Measurements from ENCODE around the gene GPR108.
"Not testable (repeated sequence)": the region's sequence is repeated elsewhere in the genome, so short reads cannot be mapped to it uniquely, and the experiment has no call there.

Gene GPR108

DNA sequence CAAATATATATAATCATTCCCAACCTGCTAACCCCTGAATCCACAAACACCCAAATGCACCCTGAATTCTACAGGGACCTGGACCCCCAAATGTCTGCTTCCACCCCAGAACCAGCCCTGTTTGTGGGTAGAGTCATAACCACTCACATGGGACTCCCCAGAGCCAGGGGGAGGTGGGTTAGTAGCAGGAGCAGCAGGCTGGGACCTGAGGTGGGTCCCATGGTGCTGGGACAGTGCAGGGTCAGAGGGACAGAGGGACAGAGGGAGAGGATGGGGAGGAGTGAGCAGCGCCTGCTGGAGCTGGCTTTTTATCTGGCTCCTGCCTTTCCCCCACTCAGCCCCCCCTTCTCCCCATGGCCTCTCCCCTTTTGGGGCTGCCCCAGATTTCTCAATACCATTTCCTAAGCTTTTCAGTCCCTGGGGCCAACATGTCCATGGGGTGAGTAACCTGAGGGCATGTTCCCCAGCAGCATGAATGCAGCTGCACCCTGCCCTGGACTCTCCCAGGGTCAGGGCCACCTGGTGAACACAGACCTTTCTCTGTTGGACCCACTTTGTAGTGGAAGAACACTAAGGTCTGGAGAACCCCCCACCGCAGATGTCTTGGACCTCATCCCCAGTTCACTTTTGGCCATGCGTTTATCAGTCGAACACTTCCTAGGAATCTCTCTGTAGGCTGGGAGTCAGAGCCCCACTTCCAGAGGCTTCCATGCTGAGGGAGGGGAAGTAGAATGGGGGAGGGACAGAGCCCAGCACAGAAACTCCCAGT is 16.8 kb downstream of the GPR108 start, which contains the start of gene C3:
Gene C3 (minus strand): TSS at position 282 of the 769 bp plus-strand sequence. CDS start 61 bp downstream, at position 221.
- DNase-seq (ENCODE audit: low read depth in 2 of 2): no peak

DNA sequence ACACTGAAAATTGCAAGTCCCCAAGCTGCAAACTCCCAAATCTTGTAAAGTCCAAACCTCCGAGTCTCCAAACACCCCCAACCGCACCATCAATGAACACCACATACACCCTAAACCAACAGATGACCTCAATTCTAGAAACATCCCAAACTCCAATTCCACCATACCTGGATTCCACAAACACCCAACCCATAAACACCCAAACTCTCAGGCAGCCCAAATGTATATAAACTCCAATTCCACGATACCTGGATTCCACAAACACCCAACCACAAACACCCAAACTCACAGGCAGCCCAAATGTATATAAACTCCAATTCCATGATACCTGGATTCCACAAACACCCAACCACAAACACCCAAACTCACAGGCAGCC is 17.4 kb downstream of the GPR108 start:
- DNase-seq (ENCODE audit: low read depth in 2 of 2): no peak

DNA sequence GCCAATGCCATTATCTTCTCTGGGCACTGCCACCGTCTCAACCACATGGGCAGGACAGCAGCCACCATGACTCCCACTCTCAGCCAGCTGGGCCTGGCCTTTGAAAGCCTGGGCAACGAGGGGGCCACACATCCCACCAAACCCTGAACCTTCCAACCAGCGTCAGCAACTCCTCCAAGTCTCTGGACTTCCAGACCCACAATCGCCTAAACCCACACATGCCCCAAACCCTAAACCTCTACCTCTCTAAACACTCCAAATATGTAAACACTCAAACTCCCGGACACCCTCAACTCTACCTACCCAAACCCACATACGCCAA is 17.9 kb downstream of the GPR108 start:
- DNase-seq (ENCODE audit: low read depth in 2 of 2): no peak

DNA sequence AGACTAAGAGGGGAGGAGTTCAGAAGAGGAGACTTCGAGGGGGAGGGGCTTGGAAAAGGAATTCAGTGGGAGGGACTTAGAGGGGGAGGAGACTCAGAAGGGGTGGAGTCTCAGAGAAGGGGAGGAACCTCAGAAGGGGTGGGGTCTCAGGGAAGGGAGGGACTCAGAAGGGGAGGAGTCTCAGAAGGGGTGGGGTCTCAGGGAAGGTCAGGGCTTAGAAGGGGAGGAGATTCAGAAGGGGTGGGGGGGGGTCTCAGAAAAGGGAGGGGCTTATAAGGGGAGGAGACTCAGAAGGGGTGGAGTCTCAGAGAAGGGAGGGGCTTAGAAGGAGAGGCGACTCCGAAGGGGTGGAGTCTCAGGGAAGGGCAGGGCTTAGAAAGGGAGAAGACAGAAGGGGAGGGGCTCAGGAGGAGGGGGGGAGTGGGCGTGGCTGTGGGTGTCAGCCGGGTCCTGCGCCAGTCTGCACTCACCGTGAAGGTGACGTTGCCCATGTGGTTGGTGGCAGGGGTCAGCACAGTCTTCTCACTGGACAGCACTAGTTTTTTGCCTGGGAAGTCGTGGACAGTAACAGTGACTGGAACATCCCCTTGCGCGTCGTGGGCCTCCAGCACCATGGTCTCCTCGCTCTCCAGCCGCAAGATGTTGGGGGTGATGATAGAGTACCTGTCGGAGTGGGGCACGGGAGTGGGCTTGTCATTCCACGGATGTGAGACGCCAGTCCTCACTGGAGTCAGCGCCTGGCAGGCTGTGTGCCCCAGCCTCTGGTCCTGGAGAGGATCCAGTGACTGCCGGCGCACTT is 18.4 kb downstream of the GPR108 start:
- DNase-seq (ENCODE audit: low read depth in 2 of 2): no peak

DNA sequence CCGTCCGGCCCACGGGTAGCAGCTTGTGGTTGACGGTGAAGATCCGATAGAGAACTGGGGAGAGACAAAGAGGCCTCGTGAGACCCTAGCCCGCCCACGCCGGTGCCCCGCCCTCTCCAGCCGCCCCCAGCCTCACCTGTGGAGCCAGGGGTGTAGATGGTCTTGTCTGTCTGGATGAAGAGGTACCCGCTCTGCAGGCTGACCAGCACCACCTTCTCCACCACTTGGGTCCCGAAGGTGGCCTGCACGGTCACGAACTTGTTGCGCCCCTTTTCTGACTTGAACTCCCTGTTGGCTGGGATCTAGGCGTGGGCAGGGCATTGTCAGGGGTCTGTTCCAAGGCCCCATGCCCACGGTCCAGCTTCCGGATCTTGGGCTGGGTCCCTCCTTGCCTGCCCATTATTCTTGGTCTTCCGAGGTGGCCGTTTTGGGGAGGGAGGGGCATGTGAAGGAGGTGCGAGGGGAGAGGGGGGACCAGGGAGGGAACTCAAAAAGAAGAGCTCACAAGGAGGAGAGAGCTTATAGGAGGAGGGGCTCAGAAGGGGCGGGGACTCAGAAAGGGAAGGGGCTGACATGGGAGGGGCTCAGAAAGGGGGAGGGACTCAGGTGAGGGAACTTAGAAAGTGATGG is 19.2 kb downstream of the GPR108 start:
- DNase-seq (ENCODE audit: low read depth in 2 of 2): no peak

DNA sequence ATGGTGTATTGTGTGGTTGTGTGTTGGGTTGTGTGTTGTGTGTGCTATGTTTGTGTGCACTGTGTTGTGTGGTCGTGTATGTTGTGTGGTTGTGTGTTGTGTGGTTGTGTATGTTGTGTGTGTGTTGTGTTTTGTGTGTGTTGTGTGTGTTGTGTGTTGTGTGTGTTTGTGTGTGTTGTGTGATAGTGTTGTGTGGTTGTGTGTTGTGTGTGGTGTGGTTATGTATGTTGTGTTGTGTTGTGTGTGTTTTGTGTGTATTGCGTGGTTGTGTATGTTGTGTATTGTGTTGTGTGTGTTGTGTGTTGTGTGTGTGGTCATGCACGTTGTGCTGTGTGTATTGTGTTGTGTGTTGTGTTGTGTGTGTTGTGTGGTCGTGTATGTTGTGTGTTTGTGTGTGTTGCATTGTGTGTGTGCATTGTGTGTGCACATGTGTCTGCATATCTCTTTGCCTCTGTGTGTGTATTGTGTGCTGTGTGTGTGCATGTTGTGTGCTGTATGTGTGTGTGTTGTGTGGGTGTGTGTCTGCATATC is 19.9 kb downstream of the GPR108 start:
- DNase-seq (ENCODE audit: low read depth in 2 of 2): no peak

DNA sequence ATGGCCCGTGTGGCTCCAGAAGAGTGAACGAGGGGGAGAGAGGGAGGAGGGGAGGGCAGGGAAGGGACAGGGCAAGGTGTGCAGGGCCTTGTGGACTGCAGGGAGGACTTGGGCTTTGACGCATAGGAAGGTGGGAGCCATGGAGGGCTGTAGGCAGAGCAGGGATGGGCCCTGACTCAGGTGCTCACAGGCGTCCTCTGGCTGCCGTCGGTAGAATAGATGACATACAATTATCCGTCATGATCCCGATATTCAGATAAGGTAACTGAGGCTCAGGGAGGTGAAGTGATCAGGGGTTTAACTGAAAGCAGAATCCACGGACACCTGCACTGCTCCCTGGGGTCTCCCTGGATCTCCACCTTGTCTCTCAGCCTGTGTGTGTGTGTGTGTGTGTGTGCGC is 20.3 kb downstream of the GPR108 start:
- DNase-seq (ENCODE audit: low read depth in 2 of 2): no peak

DNA sequence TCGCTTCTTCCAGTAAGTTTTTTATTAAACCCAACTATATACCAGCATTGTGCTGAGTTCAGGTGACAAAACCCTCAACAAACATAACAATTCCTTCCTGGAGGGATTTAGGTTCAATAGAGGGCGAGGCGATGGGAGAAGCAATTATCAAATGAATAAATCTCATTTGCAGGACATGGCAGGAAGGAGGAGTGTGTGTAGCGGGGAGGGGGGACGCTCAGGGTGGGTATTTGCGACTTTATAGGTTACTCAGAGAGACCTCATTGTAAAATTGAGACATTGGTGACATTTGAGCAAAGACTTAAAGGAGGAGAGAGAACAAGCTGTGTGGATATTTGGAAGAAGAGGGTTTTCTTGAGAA is 20.8 kb downstream of the GPR108 start:
- no peak for DNase-seq (ENCODE audit: low read depth in 2 of 2)

DNA sequence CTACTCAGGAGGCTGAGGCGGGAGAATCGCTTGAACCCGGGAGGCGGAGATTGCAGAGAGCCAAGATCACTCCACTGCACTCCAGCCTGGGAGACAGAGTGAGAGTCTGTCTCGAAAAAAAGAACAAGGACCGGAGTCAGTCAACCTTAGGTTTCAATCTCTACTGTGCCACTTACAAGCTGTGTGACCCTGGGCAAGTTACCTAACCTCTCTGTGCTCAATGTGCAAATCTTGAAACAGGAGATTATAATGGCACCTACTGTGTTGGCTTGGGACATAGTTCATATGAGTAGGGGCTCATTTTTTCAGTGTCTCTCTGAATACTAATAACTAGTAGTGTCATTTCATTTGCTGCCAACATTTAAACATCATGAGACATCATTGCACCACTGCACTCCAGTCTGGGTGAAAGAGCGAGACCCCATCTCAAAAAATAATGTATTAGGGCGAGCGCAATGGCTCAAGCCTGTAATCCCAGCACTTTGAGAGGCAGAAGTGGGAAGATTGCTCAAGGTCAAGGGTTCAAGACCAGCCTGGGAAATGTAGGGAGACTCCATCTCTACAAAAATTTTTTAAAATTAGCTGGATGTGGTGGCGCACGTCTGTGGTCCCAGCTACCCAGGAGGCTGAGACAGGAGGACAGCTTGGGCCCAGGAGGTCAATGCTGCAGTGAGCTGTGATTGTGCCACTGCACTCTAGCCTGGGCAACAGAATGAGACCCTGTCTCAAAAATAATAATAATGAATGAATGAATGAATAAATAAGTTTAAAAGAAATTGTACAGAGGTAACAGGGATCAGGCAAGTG is 22.4 kb downstream of the GPR108 start:
- DNase-seq (ENCODE audit: low read depth in 2 of 2): no peak

DNA sequence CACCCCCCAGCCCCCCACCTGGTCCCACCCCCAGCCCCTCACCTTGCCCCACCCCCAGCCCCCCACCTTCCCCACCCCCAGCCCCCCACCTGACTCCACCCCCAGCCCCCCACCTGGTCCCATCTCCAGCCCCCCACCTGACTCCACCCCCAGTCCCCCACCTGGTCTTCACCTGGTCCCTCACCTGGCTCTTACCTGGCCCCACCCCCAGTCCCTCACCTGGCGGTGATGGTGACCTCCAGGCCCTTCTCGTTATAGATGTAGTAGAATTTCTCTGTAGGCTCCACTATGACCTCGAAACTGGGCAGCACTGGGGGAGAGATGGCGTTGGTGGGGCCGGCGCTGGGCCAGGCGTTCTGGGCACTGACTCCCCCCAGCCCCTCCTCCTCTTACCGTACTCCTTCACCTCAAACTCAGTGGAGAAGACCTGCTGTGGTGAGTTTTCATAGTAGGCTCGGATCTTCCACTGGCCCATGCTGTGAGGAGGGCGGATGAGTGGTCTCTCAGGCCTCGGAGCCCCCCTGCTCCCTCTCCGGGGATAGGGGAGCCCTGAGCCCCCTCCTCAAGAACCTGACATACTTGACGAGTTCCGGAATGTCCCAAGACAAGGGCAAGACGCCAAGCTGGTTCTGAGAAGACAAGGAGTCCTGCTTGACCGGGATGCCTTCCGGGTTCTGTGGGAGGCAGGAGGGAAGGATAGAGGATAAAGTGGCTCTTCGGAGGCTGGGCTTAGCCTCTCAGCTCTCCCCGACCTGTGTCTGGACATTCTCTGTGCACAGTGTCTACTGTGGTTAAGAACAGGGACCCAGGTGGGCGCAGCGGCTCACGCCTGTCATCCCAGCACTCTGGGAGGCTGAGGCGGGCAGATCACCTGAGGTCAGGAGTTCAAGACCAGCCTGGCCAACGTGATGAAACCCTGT is 23.3 kb downstream of the GPR108 start:
- no peak for DNase-seq (ENCODE audit: low read depth in 2 of 2)

DNA sequence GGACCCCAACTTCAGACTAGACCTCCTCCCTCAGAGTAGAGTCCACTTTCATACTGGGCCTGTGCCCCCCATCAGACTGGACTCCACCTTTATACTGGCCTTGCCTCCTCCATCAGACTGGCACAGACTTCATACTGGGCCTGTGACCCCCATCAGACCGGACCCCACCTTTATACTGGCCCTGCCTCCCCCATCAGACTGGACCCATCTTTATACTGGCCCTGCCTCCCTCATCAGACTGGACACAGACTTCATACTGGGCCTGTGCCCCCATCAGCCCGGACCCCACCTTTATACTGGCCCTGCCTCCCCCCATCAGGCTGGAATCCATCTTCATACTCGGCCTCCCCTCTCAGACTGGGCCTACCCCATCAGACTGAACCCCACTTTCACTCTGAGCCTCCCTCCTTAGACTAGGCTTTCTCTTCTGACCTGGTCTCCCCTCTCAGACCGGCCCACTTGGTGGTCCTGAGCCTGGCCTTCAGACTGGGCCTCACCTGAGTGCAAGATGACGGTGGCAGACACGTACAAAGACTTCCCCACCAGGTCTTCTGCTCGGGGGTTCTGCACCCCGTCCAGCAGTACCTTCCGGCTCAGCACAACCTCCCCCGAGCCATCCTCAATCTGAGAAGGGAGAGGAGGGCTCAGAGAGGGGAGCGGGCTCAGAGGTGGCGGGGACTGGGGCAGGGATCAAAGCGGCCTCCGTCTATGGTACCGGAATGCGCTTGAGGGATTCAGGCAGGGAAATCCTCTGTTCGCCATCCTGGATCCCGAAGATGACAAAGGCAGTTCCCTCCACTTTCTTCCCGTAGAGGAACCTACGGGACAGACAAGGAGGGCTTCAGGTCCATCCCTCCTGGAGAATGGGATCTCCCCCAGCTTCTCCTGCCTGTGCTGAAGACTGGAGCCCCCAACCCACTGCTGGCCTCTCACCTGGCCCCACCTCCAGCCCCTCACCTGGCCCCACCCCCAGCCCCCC is 24.4 kb downstream of the GPR108 start:
- DNase-seq (ENCODE audit: low read depth in 2 of 2): no peak

DNA sequence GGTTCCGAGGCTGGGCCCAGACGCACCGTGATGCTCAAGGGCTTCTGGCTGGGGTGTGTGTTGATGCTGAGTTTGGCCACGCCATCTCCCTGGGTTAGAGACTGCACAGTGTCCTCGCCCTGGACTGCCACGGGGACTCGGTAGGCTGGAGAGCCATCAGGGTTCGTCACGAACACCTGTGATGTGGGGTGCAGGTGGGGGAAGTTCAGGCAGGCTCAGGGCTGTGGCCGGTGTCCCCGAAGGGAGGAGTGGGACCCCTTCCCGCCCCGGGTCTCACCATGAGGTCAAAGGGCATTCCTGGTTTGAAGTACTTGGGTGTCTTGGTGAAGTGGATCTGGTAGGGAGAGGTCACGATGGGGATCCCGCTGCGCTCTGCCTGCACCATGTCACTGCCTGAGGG is 25.1 kb downstream of the GPR108 start:
- DNase-seq (ENCODE audit: low read depth in 2 of 2): no peak

DNA sequence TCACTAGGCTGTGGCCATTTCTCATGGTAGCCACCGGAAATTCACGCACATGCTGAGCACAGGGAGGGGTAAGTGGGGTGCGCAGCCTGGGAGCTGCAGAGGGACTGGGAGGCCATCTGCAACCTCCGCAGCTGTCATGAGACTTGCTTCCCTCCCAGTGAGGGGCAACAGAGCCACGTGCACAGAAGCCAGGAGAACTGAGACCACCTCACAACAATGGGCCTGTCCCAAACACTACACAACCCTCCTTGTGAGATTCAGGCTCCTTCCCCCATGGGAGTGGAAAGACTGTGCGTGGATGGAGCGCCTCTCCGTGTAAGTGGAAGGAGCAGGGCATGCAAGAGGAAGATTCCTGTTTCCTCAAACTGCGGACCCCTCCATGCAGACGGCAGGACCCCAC is 25.8 kb downstream of the GPR108 start:
- no peak for DNase-seq (ENCODE audit: low read depth in 2 of 2)

DNA sequence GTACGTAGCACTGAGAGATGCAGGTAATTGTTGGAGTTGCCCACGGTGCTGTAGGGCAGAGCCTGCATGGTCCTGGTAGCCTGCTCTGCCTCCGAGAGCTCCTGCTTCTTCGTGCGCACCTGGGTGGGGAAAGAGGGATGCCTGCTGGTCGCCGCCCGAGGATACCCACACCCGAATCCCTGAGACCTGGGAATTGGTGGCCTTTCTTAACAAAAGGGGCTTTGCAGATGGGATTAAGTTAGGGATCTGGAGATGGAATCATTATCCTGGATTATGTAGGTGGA is 26.4 kb downstream of the GPR108 start:
- DNase-seq (ENCODE audit: low read depth in 2 of 2): no peak

DNA sequence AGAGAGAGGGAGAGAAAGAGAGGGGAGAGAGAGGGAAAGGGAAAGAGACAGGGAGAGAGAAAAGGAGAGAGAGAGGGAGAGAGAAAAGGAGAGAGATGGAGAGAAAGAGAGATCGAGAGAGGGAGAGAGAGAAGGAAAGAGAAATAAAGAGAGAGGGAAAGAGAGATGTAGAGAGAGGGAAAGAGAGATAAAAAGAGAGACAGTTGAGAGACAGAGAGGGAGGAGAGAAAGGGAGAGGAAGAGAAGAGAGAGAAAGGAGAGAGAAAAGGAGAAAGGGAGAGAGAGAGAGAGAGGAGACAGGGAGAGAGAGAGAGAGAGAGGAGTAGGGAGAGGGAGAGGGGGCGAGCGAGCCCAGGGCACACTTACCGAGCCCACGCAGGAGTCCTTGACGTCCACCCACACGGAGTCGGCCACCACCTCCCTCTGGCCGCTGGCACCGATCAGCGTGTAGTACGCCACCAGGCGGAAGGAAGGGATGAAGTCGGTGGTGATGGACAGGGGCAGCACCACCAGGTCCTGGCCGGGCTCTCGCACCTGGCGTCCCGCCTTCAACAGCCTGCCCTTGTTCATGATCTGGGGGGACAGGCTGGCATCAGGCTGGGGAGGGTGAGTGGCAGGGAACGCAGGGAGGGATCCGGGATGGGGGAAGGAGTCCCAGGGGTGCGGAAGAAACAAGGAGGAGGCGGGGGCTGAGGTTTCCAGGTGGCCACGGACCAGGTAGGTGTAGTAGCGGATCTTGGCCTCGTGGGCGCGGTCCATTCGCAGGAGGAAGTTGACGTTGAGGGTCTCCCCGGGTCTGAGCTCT is 26.9 kb downstream of the GPR108 start:
- DNase-seq (ENCODE audit: low read depth in 2 of 2): no peak

DNA sequence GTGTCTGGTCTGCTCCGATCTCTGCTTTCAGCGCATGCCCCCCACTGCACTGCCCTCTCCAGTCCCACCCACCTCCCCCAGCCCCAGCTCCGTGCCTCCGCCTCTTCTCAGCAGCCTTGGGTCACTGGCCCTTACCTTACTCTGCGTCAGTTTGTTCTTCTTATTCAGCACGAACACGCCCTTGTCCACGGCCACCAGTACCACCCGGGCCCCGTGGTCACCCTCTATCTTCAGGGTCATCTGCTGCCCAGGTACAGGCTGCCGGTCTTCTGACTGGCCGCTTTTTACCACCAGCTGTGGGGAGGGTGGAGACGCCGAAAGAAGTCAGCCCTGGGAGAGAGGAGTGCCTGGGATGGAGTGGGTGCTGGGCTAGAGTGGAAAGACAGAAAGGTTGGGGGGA is 27.8 kb downstream of the GPR108 start:
- DNase-seq (ENCODE audit: low read depth in 2 of 2): no peak

DNA sequence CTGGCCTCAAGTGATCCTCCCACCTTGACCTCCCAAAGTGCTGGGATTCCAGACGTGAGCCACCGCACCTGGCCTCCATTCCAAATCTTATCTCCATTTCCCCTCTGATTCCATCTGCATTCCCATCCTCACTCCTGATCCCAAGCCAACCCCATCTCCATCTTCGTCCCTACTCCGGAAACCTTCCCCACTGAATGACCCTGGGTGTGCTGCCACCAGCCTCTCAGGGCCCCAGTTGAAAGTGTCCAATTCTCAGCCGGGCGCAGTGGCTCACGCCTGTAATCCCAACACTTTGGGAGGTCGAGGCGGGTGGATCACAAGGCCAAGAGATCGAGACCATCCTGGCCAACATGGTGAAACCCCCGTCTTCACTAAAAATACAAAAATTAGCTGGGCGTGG is 28.5 kb downstream of the GPR108 start:
- not testable (repeated sequence) for DNase-seq (ENCODE audit: low read depth in 2 of 2)

DNA sequence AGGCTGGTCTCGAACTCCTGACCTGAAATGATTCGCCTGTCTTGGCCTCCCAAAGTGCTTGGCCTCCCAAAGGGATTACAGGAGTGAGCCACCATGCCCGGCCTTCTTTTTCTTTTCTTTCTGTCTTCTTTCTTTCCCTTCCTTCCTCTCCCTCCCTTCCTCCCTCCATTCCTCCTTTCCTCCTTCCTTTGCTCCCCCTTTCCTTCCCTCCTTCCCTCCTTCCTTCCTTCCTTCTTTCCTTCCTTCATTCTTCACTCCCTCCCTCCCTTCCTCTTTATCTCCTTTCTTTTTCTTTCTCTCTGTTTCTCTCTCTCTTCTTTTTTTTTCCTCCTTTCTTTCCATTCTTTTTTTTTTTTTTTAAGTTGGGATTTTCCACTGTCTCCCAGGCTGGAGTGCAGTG is 29.0 kb downstream of the GPR108 start:
- no peak for DNase-seq (ENCODE audit: low read depth in 2 of 2)

DNA sequence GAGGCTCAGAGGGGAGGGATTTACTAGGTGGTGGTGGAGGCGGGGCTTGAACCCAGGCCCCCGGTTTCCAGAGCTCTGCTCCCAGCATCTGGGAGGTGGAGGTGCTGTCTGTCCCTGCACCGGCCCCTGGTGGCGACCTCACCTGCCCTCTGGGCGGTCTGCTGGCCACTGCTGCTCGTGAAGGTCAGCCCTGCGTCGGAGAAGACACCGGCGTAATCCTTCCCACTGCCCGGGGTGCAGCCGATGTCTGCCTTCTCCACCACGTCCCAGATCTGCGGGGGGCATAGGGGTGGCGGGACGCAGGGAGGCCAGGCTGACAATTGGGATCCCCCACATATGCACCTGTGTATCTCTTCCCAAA is 29.7 kb downstream of the GPR108 start:
- DNase-seq (ENCODE audit: low read depth in 2 of 2): no peak
